Esophagus muscularis mucosa (tissue), 4 donors: ENCODE data around the gene AKAP10. TPM values are rescaled to one million over a fixed set of nuclear protein-coding genes. Genes with fewer than 3 reads are reported as not detected.
"Not testable (repeated sequence)": the region's sequence is repeated elsewhere in the genome, so short reads cannot be mapped to it uniquely, and the experiment has no call there.

Experiments
- DNase-seq: peaks from one replicate; pipeline ENCODE4 v3.0.0-alpha.2; 2017; ENCODE audit errors: extremely low spot score
- H3K27ac ChIP-seq, 4 donors: fragments of 200-600 bp; sonication (generic); replicated peaks in 1 of 4; 1 replicate in 3 of 4; 2 replicates in 1 of 4; pipeline ENCODE4 v1.5.1; 2016 to 2019; ENCODE audit warnings: mild to moderate bottlenecking in 1 of 4
- H3K27me3 ChIP-seq, 4 donors: fragments of 200-600 bp; sonication (generic); one replicate each; pipeline versions ENCODE4 v1.5.1 to v1.6.0; 2016 to 2019
- H3K36me3 ChIP-seq, 4 donors: fragments of 200-600 bp; sonication (generic); one replicate each; pipeline ENCODE4 v1.5.1; 2016 to 2019
- H3K4me1 ChIP-seq, 4 donors: fragments of 200-600 bp; sonication (generic); one replicate each; pipeline ENCODE4 v1.5.1; 2016 to 2019
- H3K4me3 ChIP-seq, 4 donors: fragments of 200-600 bp; sonication (generic); 1 replicate in 2 of 4; 2 replicates in 2 of 4; pipeline ENCODE4 v1.5.1; 2016 to 2019; ENCODE audit warnings: mild to moderate bottlenecking in 4 of 4, moderate library complexity in 1 of 4
- H3K9me3 ChIP-seq, 4 donors: fragments of 200-600 bp; sonication (generic); 1 replicate in 3 of 4; 2 replicates in 1 of 4; pipeline ENCODE4 v1.5.1; 2016 to 2019
- CTCF ChIP-seq, 3 experiments: fragments of 200-600 bp in 2 of 3; fragments of 450-650 bp in 1 of 3; sonication (generic) in 2 of 3; IDR thresholded peaks; one replicate each; pipeline ENCODE4 v1.5.1; 2017 to 2019; ENCODE audit warnings: antibody characterized with exemption in 3 of 3, mild to moderate bottlenecking in 2 of 3, moderate library complexity in 1 of 3
- EP300 ChIP-seq: sonication (generic); formaldehyde crosslinking; IDR thresholded peaks from one replicate; pipeline ENCODE4 v1.6.1; 2017; ENCODE audit warnings: antibody characterized with exemption
- POLR2A ChIP-seq: fragments of 450-650 bp; IDR thresholded peaks from one replicate; pipeline ENCODE4 v1.6.1; 2017; ENCODE audit warnings: antibody characterized with exemption, moderate library complexity, mild to moderate bottlenecking, low read depth
- POLR2AphosphoS5 ChIP-seq, 2 donors: sonication (generic); formaldehyde crosslinking; IDR thresholded peaks; one replicate each; pipeline ENCODE4 v1.6.1; 2017; ENCODE audit warnings: antibody characterized with exemption in 2 of 2
- WGBS: methylation state at CpG from one replicate; pipeline ENCODE4 v1.1.5; 2018; 5-methylcytosine and 5-hydroxymethylcytosine counted together
- intact Hi-C: fragments of 100-400 bp; cut with DNase I; formaldehyde crosslinking; loops from one replicate; pipeline ENCODE4 v1.15.1; 2023
- total RNA-seq, 4 donors: library from RNA; depleted of rRNA; stranded (reverse); fragments of >200 nt; gene quantifications; one replicate each; pipeline versions ENCODE4 v1.1.0 to v1.2.1, GENCODE V29; 2016

Gene AKAP10
- total RNA-seq, 4 donors from 2014 or later: 19.5 to 27.2 (median 23.2) TPM

DNA sequence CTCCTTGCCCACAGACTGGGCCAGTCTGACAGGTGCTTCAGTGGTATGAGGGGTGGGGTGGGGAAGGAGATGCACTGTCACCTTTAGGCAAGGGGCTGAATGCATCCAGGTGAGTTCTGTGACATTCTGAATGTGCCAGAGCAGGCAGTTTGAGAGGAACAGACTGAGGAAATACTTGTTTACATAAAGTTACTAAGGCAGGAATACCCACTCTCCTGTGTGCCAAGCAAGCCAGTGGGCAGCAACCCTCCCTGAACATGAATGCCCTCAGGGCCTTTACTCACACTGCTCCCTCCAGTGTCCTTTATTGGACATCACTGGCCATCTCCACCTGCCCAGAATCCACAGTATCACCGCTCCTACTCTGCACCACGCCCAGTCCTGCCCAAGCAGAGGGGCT, 76.8 kb downstream of the AKAP10 start:
- peaks cover 6 to 33% (median 26%) of the 10 kb centered on the region in 4 donors for H3K4me1 ChIP-seq
- intact Hi-C loops: loop anchor here (5.0 kb wide), 1 partner anchor 34 kb away; the partner anchor contains the start of gene ULK2
- WGBS: 94% methylated on average over 2 of the region's 2 CpGs
- H3K36me3 ChIP-seq: peaks cover 17 to 63% (median 47%) of the 10 kb centered on the region in 4 donors
- H3K9me3 ChIP-seq: no peaks in the 10 kb centered on the region
- H3K4me3 ChIP-seq: no peak overlapping the region
- TF ChIP-seq POLR2A (no peak), CTCF (IDR thresholded peaks at IDR 0.05) (no peak), EP300 (no peak), POLR2AphosphoS5 (IDR thresholded peaks at IDR 0.05) (no peak)
- H3K27me3 ChIP-seq: no peaks in the 10 kb centered on the region
- DNase-seq: no peak
- no peak overlapping the region for H3K27ac ChIP-seq

DNA sequence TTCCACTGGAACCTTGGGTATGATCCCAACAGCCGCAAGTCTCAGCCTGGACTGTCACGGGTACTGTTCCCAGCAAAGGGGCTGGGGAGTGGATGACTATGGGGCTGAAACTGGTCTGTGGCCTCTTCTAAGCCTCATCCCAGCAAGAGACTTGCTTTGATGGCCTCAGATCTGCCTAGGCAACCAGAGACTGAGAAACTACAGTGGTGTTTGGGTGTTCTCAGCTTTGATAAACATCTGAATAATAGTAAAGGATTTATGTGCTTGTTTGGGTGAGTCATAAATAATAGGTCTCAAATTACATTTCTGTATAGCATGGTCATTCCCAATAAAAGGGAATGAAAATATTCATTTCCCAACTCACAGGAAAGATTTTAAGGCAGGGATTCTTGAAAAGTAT, 79.7 kb downstream of the AKAP10 start:
- WGBS: 52% methylated on average over 2 of the region's 2 CpGs
- no peak overlapping the region for H3K27ac ChIP-seq

GRCh38 chr17:19897090-19897837, 80.4 kb downstream of the AKAP10 start:
- peak; percentile 36 to 48 for TF ChIP-seq POLR2AphosphoS5 (IDR thresholded peaks at IDR 0.05)
- no peak for TF ChIP-seq EP300
- no peak for DNase-seq
- Histone ChIP-seq H3K27me3 (no peaks in the 10 kb centered on the region), H3K4me3 (no peak overlapping the region), H3K27ac (peak overlapping the region in 1 of 4 donors; percentile 1), H3K4me1 (peaks cover 6 to 17% (median 12%) of the 10 kb centered on the region in 4 donors), H3K36me3 (peaks cover 6 to 28% (median 19%) of the 10 kb centered on the region in 4 donors), H3K9me3 (no peaks in the 10 kb centered on the region)
- intact Hi-C loops: no loop called here
- WGBS: 65% methylated on average over 8 of the region's 8 CpGs

More for the DNA sequence above, 79.7 kb downstream of the AKAP10 start:
- Histone ChIP-seq H3K4me3 (no peak overlapping the region), H3K27me3 (no peaks in the 10 kb centered on the region), H3K4me1 (peaks cover 6 to 17% (median 12%) of the 10 kb centered on the region in 4 donors), H3K9me3 (no peaks in the 10 kb centered on the region), H3K36me3 (peaks cover 6 to 35% (median 26%) of the 10 kb centered on the region in 4 donors)
- intact Hi-C loops: no loop called here
- TF ChIP-seq EP300: no peak
- DNase-seq: no peak

DNA sequence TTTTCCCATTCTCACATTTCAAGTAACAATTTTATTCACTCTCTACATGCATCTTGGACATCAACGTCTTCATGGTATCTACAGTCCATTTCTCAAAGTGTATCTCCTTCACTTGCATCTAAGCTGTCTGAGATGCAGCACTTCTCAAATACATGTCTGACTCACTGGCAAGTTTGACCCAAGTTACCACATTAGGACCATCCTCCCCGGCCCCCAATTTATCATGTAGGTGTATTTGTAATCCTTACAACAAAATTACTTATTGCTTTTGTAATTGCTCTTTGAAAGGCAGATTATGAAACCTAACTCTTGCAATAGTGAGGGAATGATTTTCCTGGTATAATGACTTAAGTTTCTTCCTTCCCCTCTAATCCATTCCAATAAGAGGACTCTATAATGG, 80.9 kb downstream of the AKAP10 start:
- Histone ChIP-seq H3K27ac (peak overlapping the region in 1 of 4 donors; percentile 1), H3K36me3 (peaks cover 5 to 23% (median 16%) of the 10 kb centered on the region in 4 donors), H3K27me3 (no peaks in the 10 kb centered on the region), H3K9me3 (no peaks in the 10 kb centered on the region), H3K4me1 (peaks cover 6 to 17% (median 12%) of the 10 kb centered on the region in 4 donors), H3K4me3 (no peak overlapping the region)
- TF ChIP-seq POLR2A: no peak
- no peak for TF ChIP-seq EP300
- no peak for TF ChIP-seq CTCF (IDR thresholded peaks at IDR 0.05)
- TF ChIP-seq POLR2AphosphoS5 (IDR thresholded peaks at IDR 0.05): no peak
- WGBS: 72% methylated on average over 2 of the region's 2 CpGs
- intact Hi-C loops: no loop called here
- DNase-seq: no peak

- H3K27me3 ChIP-seq, DNase-seq, H3K27ac ChIP-seq, H3K36me3 ChIP-seq, intact Hi-C loops, H3K4me3 ChIP-seq, H3K4me1 ChIP-seq, H3K9me3 ChIP-seq: not testable (repeated sequence)
- WGBS: 87% methylated on average over 5 of the region's 5 CpGs
Measured at GRCh38 chr17:19890554-19890953, 87.1 kb downstream of the AKAP10 start.

GRCh38 chr17:19890001-19890400, 87.6 kb downstream of the AKAP10 start:
- DNase-seq, H3K4me3 ChIP-seq, H3K27ac ChIP-seq, intact Hi-C loops, H3K36me3 ChIP-seq, H3K27me3 ChIP-seq, H3K4me1 ChIP-seq, H3K9me3 ChIP-seq: not testable (repeated sequence)
- 97% methylated on average over 5 of the region's 5 CpGs for WGBS

GRCh38 chr17:19886116-19886515, 91.5 kb downstream of the AKAP10 start:
- H3K4me1 ChIP-seq: no peaks in the 10 kb centered on the region
- H3K36me3 ChIP-seq: no peaks in the 10 kb centered on the region
- H3K27ac ChIP-seq: no peak overlapping the region
- intact Hi-C loops: no loop called here
- no peak overlapping the region for H3K4me3 ChIP-seq
- H3K27me3 ChIP-seq: no peaks in the 10 kb centered on the region
- TF ChIP-seq CTCF (IDR thresholded peaks at IDR 0.05) (no peak), EP300 (no peak), POLR2AphosphoS5 (IDR thresholded peaks at IDR 0.05) (no peak), POLR2A (no peak)
- DNase-seq: no peak
- no peaks in the 10 kb centered on the region for H3K9me3 ChIP-seq
